HG02885 (cell line): ENCODE data around the gene MYH1.

ENCODE experiments used
- ATAC-seq: cut with Tn5 transposase; IDR thresholded peaks from one replicate; pipeline ENCODE4 v1.9.1; 2021; ENCODE audit warnings: mild to moderate bottlenecking; ENCODE audit not compliant: unreplicated experiment, poor library complexity

The MYH1 gene

GRCh38 chr17:10492004-10492403, 26.3 kb downstream of the MYH1 start:
- no peak for ATAC-seq

GRCh38 chr17:10482252-10482651, 36.1 kb downstream of the MYH1 start:
- ATAC-seq: no peak

- no peak for ATAC-seq
Measured at GRCh38 chr17:10477701-10478100, 40.6 kb downstream of the MYH1 start.

DNA sequence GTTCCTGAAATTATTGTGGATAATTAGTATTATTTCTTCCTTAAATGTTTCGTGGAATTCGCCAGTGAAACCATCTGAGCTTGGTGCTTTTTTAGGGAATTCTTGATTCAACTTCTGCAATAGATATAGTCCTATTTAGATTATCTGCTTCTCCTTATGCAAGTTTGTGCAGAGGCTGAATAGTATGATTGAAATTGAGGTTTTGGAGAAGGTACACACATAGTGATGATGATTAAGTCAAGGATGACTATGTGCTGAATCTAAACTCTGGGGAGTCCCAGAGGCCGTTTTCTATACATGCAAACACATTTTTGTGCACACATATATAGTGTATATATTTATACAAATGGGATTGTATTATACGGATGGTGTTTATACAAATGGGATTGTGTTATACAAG, 43.8 kb downstream of the MYH1 start:
- no peak for ATAC-seq

GRCh38 chr17:10471858-10472257, 46.5 kb downstream of the MYH1 start:
- no peak for ATAC-seq

DNA sequence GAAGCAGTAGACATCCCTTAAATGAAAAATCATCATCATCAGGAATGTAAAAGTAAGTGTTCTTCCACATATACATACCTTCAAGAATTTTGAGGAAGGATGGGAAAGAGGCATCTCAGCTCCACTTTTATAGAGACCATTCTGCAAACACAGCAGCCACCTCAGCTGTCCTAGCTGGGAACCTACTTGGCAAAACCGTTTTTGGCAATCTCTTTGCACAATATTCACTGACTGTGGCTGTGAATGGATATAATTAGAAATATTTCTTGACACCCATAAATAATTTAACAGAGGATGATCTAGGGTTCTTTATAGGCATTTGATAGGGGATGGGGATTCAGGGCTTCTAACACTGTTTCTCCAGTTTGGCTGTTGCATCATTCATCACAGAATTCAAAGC, 48.9 kb downstream of the MYH1 start, which contains the start of gene MYH4:
MYH4 (minus strand) TSS at position 101 of the 400 bp plus-strand sequence. CDS start 2,814 bp downstream, outside the sequence.
- ATAC-seq: no peak

DNA sequence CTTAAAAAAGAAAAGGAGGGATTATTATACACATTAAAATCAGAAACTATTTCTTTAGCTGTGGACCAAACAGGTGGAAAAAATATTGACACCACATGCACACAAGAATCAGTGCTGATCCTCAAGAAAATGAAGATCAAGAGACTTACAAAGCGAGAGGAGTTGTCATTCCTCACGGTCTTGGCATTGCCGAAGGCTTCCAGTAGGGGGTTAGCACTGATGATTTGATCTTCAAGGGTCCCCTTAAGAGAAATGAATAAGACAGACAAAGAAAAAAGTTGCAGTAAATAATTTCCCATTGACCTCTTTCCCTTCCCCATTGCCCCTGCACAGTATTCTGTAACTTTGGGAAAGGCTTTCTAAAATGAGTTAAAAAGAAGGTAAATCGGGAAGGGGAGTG, 54.9 kb downstream of the MYH1 start:
- no peak for ATAC-seq

DNA sequence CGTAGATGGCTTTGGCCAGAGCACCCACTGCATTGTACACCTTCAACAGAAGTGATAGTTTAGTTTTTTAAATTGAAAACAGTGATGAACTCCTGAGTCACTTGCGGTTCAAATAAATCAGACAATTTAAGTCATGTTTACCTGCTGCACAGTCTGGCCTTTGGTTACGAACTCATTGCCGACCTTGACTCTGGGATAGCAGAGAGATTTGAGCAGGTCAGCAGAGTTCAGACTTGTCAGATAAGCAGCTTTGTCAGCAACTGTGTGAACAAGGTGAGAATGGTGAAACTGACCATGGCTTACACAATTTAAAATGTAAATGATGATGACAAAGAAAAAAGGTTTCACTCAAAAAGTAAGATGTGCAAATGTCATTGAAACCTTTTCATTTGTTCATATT, 58.3 kb downstream of the MYH1 start:
- ATAC-seq: no peak

- ATAC-seq: no peak
Measured at GRCh38 chr17:10458701-10459100, 59.6 kb downstream of the MYH1 start.

DNA sequence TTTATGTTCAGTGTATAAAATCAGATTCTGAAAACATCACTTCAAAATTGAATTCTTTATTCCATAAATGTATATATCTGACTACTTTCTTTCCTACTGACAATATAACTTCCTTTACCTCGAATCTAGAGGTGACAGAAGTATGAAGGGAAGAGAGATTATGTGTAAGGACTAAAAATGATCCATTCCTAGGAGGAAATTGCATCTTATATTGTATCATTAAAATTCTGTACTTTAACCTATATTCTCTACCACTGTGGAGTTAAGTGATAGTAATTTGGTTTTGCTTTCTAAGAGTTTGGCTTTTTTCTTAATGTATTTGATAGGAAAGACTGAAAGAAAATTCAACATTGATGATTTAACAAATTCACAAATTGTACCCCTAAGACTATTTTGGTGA, 60.4 kb downstream of the MYH1 start:
- ATAC-seq: no peak

DNA sequence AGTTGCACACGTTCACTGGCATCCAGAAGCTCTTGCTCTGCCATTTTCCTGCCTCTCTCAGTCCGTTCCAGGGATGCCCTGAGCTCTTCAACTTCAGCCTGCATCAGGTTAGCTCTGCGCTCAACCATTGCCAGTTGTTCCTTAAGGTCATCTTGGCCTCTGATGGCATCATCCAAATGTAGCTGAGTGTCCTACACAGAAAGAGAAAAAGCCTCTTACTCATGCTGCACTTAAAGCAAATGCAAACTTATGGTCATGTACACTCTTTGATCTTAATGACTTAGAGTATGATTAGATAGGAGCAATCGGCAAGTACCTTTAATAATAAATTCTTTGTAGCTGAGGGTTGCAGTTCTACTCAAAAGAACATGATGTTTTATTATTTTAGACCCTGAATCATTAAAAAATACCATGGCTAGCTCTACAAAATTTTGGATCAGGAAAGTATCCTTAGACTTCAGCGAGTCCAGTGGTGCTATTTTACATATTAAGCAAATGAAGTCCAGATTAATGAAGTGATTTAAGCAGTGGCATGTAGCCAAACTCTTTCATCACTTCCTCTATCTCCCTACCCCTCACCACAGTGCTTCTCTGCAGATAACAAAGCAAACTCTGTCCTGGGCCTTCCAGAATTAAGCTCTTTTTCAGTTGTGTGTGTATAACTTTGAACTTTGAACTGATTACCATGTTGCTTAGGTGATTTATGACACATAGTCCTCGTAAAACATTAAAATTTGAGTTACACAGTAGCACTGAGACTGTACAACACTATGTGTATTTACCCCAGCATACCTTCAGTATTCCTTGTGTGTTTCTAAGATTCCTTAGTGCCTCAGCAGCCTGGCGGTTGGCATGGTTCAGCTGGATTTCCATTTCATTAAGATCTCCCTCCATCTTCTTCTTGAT, 71.1 kb downstream of the MYH1 start:
- ATAC-seq: no peak
